Measurements from ENCODE around the gene RTL5.

Gene RTL5

DNA sequence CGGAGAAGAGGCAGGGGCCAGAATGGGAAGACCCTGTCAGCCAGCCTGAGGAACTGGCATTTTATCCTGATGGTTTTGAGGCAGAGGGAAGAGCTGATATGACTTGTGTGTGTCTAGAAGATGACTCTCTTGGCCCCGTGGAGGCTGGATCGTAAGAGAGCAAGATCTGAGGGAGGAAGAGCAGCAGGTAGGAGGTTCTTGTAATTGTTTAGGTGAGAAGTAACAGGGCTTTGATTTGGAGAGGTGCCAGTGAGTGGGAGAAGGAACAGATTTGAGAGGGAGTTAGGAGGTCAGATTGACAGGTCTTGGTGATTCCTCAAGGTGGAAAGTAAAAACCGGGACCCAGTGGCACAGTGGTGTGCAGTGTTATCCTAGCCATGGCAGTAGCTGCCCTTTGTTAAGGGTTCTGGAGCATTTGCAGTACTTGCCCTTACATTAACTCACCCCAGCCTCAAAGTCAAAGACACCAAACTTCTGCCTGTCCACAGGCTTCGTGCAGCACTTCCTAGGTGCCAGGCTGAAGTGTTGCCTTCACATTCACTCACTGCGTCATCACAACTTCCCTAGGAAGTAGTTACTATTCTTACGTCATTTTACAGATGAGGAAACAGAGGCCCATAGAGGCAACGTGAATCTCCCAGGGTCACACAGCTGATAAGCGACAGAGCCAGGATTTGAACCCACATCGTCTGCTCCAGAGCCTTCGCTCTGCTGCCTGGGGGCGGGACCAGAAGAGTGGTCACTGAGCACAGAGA lies 23.7 kb downstream of the RTL5 start:
- no peak for DNase-seq (ENCODE audit: low read depth)

DNA sequence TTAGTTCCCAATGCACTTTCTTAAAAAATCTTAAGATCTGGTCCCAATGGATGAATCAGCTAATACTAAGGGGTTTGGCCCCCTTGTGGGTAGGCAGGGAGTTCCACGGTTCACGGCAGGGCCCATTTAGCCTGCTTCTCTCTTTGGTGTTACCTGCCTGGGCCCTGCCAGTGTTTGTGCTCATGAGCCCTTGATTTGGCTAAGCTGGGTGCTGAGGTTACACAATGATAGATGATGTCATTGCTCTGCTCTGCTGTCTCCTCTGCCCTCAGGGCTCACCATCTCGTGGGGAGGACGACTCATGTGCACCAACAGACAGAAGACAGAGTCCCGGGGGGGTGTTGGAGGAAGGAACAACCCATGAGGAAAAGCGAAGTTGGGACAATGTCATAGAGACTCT lies 24.4 kb downstream of the RTL5 start:
- no peak for DNase-seq (ENCODE audit: low read depth)

DNA sequence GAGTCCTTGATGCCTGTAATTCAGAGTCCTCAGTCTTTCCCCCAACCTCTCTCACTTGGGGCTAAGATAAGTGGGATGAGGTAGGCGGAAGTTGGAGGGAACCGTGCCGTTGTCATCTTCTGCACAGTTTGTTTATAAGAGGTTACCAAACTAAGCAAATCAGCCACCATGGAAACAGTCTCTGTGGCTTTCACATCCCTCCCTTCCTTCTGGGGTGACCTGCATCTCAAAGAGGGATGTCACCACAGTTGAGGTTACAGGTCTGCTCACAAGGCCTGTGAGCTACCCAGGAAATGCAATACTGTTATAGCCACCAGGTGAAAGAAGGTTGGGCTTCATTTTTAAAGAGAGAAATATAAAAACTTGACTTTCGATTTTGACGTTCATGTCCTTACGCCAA lies 26.3 kb downstream of the RTL5 start:
- no peak for DNase-seq (ENCODE audit: low read depth)

DNA sequence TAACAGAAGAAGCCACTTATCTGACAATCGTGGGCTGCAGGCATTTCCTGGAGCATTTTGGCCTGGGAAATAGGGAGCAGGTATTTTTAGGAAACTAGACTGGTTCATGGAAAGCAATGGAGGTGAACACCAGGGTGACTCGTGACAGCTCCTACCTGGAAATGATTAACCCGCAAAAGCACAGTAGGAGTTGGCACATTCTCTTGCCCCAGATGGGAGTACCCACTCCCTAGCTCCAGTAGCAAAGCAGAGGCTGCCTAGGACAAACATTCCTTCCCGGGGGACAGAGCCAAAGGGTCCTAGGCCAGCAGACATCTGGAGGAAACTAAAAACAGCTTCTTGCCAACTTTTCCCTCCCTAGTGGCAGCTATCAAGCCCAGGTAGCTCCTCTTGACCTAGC lies 29.0 kb downstream of the RTL5 start:
- no peak for DNase-seq (ENCODE audit: low read depth)

DNA sequence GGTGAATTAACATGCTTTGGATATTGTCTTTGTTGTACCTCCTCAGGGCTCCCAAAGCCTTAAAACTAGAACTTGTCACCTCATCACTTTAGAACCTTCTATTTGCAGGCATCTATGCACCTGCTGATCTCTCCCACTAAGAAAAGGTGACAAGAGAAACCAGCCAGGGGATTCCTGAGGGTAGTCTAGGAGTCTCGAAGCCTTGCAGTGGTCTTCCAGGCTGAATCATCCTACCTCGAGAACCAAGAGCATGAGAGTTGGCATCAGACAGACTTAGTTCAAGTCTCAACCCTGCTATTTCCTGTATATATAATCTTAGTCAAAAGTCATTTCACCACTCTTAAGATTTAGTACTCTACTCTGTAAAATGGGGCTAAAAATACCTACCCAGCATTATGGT lies 29.6 kb downstream of the RTL5 start:
- DNase-seq (ENCODE audit: low read depth) = no peak

DNA sequence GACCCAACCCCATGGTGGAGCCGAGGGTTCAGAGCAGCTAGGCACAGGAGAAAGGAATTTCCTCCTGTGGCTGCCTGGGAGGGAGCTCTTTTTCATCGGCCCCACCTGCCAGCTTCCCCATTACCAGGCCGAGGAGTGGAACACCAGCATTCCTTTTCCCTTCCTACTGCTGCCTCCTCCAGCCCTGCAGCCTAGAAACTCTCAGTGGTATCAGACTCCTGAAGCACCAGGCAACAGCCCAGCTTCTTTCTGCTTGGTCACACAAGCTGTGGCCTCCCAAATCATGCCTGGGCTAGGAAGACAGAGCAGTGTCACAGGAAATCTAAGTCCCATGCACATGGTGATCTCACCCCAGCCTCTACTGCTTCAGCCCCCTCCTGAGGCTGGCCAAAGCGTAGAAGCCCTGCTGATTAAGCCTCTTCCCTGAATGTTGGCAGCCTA lies 30.1 kb downstream of the RTL5 start:
- DNase-seq (ENCODE audit: low read depth) = no peak

DNA sequence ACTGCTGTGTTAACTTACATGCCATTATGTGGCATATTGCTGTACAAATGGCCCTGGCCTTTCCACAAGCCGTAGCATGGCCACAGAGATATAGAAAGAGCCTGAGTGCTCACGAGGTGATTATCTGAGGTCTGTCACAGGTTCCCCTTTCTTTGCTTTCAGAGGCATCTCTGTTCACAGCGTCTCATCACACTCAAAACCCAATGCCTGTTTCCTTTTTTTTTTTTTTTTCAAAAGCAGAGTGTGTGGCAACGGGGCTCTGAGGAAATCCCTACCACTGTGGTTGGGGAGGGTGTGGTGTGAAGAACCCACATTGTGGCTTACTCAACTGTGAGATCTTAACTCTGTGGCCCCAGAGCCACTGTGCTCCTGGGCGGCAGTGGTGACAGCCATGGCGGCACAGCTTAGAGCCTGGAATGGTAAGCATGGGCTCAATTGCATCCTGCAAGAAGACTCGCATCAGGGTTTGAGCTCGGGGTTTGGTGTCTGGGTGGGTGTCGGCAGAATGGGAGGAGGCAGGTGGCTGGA lies 30.8 kb downstream of the RTL5 start:
- DNase-seq (ENCODE audit: low read depth) = no peak

DNA sequence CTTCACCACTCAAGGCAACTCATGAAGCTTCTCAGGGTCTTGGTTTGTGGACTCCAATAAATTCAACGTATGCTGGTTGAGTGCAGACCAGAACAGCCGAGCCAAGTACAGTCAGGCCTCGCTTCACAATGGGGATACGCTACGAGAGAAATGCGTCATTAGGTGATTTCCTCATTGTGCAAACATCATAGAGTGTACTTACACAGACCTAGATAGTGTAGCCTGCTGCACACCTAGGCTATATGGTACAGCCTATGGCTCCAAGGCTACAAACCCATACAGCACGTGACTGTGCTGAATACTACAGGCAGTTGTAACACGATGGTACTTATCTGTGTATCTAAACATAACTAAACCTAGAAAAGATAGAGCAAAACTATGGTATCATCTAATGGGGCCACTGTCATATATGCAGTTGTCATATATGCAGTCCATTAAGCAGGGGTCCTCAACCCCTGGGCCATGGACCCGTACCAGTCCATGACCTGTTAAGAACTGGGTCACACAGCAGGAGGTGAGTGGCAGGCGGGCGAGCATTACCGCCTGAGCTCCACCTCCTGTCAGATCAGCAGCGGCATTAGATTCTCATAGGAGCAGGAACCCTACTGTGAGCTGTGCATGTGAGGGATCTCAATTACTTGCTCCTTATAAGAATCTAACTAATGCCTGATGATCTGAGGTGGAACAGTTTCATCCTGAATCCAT lies 31.5 kb downstream of the RTL5 start:
- DNase-seq (ENCODE audit: low read depth) = no peak

DNA sequence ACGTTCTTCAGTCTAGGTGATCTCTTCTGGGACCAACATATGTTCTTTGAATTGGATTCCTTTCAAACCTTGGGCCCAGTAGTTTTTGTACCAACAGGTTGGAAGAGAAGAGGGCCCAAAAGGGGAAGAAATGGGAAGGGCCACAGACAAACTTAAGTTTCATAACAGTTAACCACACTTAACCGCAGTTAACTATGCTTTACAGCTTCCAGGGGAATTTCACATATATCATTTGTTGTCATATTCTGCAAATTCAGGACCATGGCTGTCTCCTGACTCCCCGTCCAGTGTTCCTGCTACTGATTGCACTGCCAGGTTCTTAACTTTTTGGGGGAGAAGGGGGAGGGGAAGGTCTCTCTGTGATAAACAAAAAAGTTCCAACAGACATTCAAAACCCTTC lies 34.6 kb downstream of the RTL5 start:
- DNase-seq (ENCODE audit: low read depth) = no peak

DNA sequence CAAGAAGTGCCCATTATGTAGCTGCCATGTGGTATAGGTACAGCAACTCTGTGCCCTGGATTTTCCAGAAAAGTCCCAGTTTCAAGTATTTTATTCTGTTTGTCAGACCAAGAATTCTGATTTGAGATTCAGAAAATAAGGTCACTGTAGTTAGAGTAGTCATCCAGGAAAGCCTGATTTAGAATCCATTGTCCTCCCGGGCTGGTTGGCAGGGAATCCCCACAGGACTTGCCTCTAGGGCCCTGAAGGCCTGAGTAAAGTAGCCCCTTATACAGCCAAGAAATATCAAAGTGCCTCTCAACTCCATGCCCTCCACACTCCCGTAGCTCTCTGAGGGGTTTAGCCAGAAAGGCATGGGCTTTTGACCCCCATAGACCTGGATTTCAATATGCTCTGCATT lies 36.3 kb downstream of the RTL5 start:
- no peak for DNase-seq (ENCODE audit: low read depth)

DNA sequence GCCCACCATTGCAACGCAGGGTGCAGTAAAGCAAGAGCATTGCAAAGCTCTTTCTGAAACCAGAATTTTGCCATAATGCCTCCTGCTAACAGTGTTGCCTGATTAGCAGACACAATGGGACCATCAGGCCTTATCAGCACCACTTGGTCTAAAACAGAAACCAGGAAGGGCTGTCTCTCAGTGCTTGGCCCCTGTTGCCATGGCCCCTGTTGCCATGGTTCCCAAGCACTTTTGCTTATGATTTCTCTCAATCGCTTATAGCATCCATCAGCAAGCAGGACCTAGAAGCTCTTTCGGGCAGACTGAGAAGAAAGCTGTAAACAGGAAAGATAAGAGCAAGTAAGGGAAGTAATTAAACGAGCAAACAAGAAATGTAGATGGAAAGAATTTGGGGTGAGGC lies 36.8 kb downstream of the RTL5 start:
- DNase-seq (ENCODE audit: low read depth) = no peak

DNA sequence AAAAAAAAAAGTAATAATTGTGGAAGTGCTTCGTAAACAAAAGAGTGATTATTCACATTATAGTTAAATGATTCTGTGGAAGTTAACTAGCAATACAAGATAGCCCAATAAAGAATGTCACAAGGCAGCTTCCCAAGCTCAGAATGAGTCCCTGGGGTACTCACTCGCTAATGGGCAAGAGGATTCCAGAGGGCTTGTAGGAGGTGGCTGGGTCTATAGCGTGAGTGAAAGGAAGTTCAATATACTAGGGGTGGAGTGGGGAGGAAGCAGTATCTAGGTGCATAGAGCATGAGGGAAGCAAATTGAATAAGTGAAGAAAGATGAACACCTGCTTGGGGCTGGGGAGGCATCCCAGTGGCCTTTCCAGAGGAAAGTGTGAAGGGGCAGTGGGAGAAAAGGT lies 42.5 kb downstream of the RTL5 start:
- no peak for DNase-seq (ENCODE audit: low read depth)

DNA sequence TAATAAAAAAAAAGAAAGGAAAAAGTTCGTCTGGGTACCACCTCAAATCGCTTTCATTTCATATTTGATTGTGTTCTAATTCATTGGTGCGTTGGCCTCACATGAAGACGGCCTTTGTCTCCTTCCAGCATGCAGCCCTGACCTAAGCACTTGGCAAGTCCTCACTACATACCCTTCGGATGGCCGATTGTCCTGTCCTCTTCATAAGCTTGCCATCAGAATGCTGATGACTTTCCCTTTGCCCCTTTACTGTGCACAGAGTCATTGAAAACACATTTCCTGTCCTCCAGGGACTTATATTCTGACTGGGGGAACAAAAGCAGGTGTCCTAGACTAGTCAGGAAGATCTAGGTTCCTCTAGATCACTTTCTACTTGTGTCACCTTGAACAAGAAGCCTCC lies 43.0 kb downstream of the RTL5 start:
- DNase-seq (ENCODE audit: low read depth) = no peak

DNA sequence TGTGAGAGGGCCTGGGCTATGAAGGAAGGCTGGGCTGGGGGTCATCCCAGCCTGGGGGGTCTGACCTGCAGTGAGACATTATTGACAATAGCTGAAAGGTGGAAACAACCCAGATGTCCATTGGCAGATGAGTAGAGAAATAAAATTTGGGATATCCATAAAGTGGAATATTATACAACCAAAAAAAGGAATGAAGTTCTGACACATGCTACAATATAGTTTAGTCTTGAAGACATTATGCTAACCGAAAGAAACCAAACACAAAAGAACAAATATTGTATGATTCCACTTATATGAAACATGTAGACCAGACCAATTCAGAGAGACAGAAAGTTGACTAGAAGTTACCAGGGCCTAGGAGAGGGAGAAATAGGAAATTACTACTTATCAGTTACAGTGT lies 44.7 kb downstream of the RTL5 start:
- no peak for DNase-seq (ENCODE audit: low read depth)

DNA sequence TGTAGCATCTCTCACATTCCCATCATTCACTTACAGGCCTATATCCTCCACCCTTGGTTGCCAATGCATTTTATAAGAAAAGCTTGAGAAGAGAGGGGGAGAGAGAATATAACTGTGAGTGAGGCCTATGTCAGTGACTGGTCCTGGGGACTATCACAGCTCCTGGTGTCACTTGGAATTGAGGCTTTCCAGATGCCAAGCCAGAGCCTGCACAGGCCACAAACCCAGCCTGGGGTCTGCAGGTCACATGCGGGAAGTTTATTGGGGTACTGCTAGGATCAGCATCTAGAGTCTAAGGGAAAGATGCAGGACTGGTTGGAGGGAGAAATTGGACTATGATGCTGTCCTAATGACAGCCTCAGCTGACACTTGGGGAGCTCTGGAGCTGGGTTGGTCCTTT lies 47.6 kb downstream of the RTL5 start:
- no peak for DNase-seq (ENCODE audit: low read depth)

DNA sequence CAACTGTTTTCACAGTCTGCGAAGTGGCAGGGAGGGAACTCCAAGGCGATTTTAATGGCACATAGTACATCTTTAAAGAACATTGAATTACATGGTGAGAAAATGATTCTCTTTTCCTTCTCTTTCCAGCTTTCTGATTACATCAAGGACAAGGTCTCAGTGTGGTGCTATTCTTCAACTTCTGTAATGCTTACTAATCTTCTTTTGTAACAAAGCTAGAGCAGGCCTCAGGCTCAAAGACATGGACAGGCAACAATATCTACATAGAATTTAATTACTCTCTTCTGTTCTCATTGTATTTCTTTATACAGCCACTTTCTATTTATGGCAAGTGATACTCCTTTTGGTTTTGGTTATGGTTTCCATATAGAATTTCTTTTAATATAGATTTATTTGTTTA lies 48.4 kb downstream of the RTL5 start:
- no peak for DNase-seq (ENCODE audit: low read depth)

DNA sequence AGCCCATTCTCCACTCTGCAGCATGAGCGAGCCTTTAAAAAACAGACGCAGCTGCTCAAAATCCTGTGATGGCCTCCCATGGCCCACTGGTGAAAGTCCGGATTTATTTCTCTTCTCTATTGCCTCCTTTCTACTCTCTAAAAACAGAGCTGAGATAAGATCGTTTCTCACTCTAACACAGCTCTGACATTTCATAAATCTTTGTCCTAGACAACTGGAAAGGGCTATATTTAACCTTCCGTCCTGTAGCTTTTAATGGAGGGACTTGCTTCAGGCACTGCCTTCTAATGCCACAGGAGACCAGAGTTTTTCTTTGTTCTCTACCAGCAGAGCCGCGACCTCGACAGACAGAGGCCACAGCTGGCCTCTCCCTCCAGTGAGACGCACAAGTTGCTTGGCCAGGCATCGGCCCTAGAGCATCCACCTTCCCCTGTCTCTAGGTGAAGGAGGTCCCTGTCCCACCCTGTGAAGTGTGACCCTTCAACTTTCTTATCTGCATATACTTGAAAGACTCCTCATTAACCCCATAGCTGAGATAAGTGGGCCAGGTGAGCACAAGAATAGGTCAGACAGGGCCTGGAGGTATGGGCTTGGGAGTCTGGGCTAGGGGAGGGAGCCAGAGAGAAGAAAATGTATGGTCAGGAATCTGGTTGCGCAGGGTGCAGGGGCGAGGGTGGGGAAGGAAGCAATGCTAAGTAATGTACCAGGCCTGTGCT lies 50.0 kb downstream of the RTL5 start:
- no peak for DNase-seq (ENCODE audit: low read depth)

DNA sequence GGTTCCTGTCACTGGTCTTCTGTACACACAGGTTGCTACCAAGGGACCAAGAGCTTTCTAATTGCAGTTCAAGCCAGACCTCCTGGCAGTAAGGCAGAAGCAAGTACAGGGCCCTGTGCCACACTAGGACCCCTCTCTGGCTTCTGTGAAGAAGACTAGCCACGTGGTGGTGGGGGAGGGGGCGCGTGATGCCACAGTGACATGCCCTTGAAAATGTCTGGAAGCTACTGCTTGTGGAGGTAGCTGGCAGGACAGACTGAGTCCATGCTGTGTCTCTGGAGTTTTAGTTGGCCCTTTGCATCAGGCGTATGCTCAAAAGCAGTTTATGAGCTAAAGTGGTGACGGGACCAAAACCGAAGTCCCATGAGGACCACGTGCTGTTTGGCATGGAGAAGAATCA lies 50.9 kb downstream of the RTL5 start:
- DNase-seq (ENCODE audit: low read depth) = no peak

DNA sequence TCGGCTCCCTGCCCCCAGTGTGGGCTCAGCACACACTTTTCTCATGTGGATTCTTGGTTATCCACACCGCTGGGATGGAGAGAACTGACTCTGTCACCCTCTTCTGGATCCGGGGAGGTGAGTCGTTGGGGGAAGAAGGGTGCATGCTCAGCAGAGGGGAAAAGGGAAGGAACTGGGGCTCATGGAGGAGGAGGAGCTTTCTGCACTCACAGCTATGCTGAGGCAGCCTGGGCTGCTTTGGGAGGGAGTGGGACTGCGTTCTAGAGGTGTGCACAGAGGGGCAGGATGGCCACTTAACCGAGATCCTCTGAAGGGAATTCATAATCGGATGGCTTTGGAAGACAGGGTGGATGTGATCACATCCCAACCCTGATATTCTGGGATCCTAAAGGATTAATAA lies 51.6 kb downstream of the RTL5 start:
- no peak for DNase-seq (ENCODE audit: low read depth)

DNA sequence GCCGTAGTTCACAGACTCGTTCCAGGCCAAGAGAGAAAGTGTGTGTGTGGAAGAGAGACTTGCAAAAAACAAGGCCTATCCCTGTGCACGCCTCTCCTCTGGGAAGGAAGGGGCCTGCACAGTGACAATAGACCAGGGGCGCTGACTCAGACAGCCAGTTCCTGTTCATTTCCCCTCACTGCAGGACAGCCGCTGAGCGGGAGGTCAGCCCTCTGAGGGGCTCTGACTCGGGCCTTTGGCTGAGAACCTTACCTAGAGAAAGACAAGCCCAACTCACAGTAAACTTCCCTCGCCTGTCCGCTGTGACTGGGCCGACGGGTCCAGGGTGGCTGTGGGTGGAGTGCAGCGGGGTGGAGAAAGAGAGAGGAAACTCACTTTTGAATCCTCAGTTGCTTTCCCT lies 52.1 kb downstream of the RTL5 start:
- DNase-seq (ENCODE audit: low read depth) = no peak

DNA sequence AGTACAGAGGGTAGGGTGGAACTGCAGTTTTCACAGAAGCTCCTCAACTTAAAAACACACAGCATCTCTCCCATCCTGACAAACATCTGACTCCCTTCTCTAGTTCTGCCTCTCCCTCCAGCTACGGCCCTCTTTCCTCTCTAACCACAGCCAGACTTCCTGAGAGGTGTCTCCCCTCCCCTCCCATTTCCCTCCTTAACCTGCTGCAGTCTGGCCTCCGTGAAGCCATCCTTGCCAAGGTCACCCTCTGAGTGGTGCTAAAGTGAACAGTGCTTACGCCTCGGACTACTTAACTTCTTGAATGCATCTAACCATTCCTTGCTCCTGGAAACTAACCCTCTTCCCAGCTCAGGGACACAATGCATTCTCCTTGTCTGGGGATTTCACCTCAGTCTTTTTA lies 53.3 kb downstream of the RTL5 start:
- no peak for DNase-seq (ENCODE audit: low read depth)

All from stromal cell of bone marrow (primary cell).